Activated naive CD4-positive, alpha-beta T cell treated with anti-CD3 and anti-CD28 coated beads, Interleukin-2, amount 50 U/mL, for 24 hours (primary cell): ENCODE data around the gene ZW10.
"Not testable (repeated sequence)": the region's sequence is repeated elsewhere in the genome, so short reads cannot be mapped to it uniquely, and the experiment has no call there.

Experiments used
- H3K27ac Mint-ChIP-seq: one replicate; pipeline ENCODE4 v1.8.0; 2021; ENCODE audit warnings: mild to moderate bottlenecking, mixed read lengths
- H3K27me3 Mint-ChIP-seq: one replicate; pipeline ENCODE4 v1.8.0; 2021; ENCODE audit warnings: mixed read lengths
- H3K36me3 Mint-ChIP-seq: one replicate; pipeline ENCODE4 v1.8.0; 2021; ENCODE audit warnings: mixed read lengths
- H3K4me1 Mint-ChIP-seq: one replicate; pipeline ENCODE4 v1.8.0; 2021; ENCODE audit warnings: mixed read lengths
- H3K4me3 Mint-ChIP-seq: one replicate; pipeline ENCODE4 v1.8.0; 2021; ENCODE audit warnings: mild to moderate bottlenecking, mixed read lengths
- H3K9me3 Mint-ChIP-seq: one replicate; pipeline ENCODE4 v1.8.0; 2021; ENCODE audit warnings: mixed read lengths

ZW10 gene

GRCh38 chr11:113778111-113778910 lies 4.8 kb upstream of the ZW10 start:
- H3K36me3 Mint-ChIP-seq: no peaks in the 10 kb centered on the region
- no peak overlapping the region for H3K27ac Mint-ChIP-seq
- peaks cover 7% of the 10 kb centered on the region for H3K4me1 Mint-ChIP-seq

DNA sequence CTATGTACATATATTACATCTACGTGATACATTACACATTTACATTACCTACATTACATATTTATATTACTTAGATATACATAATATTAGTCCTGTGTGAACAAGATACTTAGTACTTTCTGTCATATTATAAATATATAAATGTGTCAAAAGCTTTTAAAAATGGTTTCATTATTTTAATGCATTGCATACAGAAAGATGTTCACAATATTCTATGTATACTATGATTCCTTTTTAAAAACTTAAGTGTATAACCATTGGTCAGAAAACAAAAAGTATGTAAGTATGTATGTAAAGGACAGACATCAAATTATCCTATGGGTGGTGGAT lies 647 bp upstream of the ZW10 start:
- Mint-ChIP-seq H3K4me1 (peaks cover 24% of the 10 kb centered on the region), H3K9me3 (no peaks in the 10 kb centered on the region), H3K36me3 (no peaks in the 10 kb centered on the region), H3K27me3 (no peaks in the 10 kb centered on the region), H3K4me3 (peak overlapping the region; percentile 99), H3K27ac (peak overlapping the region; percentile 96)

More at GRCh38 chr11:113778111-113778910, 4.8 kb upstream of the ZW10 start:
- Mint-ChIP-seq H3K27me3 (peaks cover 2% of the 10 kb centered on the region), H3K9me3 (no peaks in the 10 kb centered on the region), H3K4me3 (no peak overlapping the region)

GRCh38 chr11:113773092-113773415 lies 438 bp downstream of the ZW10 start:
- peaks cover 31% of the 10 kb centered on the region for H3K4me1 Mint-ChIP-seq
- peaks cover 3% of the 10 kb centered on the region for H3K36me3 Mint-ChIP-seq
- H3K9me3 Mint-ChIP-seq: no peaks in the 10 kb centered on the region
- peak overlapping the region; percentile 99 for H3K4me3 Mint-ChIP-seq
- H3K27me3 Mint-ChIP-seq: no peaks in the 10 kb centered on the region
- H3K27ac Mint-ChIP-seq: peak overlapping the region; percentile 96

DNA sequence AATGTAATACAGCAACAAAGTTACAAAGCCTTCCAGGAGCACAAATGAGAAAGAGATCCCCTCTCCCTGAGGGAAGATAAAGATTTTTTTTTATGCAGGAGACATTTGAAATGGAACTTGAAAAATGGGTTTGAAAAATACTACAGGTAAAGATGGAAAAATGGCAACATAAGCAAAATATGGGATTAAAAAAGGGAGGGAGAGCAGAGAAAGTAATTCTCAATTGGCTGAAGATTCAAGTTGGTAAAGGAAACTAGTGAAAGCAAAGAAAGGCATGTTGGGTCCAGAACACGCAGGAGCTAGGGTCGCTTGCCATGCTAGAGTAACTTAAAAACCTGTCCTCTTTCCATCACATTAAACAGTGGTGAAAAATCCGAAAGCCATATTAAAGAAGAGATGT lies 1.5 kb downstream of the ZW10 start:
- Mint-ChIP-seq H3K27me3 (no peaks in the 10 kb centered on the region), H3K36me3 (peaks cover 13% of the 10 kb centered on the region), H3K9me3 (no peaks in the 10 kb centered on the region), H3K4me1 (peaks cover 41% of the 10 kb centered on the region), H3K27ac (no peak overlapping the region), H3K4me3 (peak overlapping the region; percentile 99)

DNA sequence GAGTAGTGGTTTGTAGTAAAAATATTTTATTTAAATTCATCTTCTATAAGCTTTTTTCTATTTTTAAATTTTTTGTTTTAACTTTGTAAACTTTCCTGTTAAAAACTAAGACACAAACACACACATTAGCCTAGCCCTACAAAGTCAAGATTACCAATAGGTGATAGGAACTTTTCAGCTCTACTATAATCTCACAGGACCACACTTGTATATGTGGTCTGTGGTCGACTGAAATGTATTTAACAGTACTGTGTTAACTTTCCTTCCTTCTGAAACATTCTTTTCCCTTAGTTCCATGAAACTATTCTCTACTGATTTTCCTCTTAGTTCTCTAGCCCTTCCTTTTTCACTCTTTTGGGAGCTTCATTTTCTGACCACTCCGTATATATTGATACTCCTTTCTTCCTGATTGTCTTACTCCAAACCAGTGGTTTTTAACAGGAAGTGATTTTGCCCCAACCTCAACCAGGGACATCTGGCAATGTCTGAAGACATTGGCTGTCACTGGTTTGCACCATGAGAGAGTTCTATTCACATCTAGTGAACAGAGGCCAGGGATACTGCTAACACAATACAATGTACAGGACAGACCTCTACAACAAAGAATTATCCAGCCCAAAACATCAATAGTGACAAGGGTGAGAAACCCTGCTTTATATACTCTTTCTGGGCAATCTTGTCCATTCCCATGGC lies 8.8 kb downstream of the ZW10 start:
- Mint-ChIP-seq H3K4me1 (peaks cover 34% of the 10 kb centered on the region), H3K4me3 (no peak overlapping the region), H3K27me3 (no peaks in the 10 kb centered on the region), H3K36me3 (peaks cover 26% of the 10 kb centered on the region), H3K27ac (peak overlapping the region; percentile 11), H3K9me3 (no peaks in the 10 kb centered on the region)

DNA sequence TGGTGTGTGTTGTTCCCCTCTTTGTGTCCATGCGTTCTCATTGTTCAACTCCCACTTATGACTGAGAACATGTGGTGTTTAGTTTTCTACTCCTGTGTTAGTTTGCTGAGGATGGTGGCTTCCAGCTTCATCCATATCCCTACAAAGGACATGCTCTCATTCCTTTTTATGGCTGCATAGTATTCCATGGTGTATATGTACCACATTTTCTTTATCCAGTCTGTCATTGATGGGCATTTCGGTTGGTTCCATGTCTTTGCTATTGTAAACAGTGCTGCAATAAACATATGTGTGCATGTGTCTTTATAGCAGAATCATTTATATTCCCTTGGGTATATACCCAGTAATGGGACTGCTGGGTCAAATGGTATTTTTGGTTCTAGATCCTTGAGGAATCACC lies 10.5 kb downstream of the ZW10 start:
- H3K9me3 Mint-ChIP-seq, H3K4me3 Mint-ChIP-seq, H3K27ac Mint-ChIP-seq, H3K27me3 Mint-ChIP-seq: not testable (repeated sequence)
- H3K4me1 Mint-ChIP-seq: peaks cover 22% of the 10 kb centered on the region
- peaks cover 26% of the 10 kb centered on the region for H3K36me3 Mint-ChIP-seq

DNA sequence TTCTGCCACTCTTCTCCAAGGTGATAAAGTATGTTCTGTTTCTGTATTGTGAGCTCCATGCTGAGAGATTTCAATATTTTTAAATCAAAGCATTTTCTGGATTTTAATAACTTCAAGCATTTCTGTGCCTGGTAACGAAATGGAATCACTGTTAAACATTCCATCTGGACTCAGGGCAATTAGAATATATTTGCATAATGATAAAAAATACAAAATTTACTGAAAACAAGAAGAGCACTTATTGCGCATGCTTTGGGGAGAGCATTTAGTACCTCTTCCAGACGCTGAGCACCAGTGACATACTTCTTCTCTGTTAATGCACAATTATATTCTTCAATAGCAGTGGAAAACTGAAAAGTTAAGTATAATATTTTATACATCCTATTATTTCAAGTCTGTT lies 13.3 kb downstream of the ZW10 start:
- Mint-ChIP-seq H3K4me1 (peaks cover 10% of the 10 kb centered on the region), H3K4me3 (no peak overlapping the region), H3K27me3 (no peaks in the 10 kb centered on the region), H3K36me3 (peaks cover 25% of the 10 kb centered on the region), H3K27ac (no peak overlapping the region), H3K9me3 (no peaks in the 10 kb centered on the region)

DNA sequence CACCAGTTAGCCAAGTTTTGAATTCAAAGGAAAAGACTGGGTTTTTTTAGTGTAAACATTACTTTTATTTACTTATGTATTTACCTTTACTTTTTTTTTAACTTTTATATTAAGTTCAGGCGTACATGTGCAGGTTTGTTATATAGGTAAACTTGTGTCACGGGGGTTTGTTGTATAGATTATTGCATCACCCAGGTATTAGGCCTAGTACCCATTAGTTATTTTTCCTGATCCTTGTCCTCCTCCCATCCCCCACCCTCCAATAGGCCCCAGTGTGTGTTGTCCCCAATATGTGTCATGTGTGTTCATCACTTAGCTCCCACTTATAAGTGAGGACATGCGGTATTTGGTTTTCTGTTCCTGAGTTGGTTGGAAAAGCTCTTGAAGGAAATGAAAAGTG lies 20.6 kb downstream of the ZW10 start:
- H3K36me3 Mint-ChIP-seq: peaks cover 18% of the 10 kb centered on the region
- H3K4me3 Mint-ChIP-seq: no peak overlapping the region
- no peaks in the 10 kb centered on the region for H3K27me3 Mint-ChIP-seq
- H3K9me3 Mint-ChIP-seq: no peaks in the 10 kb centered on the region
- H3K4me1 Mint-ChIP-seq: no peaks in the 10 kb centered on the region
- no peak overlapping the region for H3K27ac Mint-ChIP-seq

DNA sequence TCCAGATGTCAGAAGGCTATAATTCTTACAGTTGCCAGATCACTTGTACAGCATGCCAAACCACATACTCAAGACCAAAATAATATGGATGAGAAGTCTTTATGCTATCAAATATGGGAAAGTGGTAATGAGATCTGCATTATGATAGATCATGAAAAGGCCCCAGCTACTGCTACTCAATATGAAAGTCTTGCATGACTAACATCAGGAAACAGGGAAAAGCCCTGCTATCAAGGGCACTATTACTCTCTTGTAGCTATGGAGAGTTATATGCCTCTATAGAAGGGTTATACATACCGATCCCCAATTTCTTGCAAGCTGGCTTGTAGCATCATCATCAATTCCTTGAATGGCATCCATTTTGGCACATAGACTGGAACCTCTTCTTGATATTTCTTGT lies 37.2 kb downstream of the ZW10 start:
- Mint-ChIP-seq H3K4me3 (no peak overlapping the region), H3K4me1 (no peaks in the 10 kb centered on the region), H3K27me3 (no peaks in the 10 kb centered on the region), H3K36me3 (peaks cover 21% of the 10 kb centered on the region), H3K9me3 (no peaks in the 10 kb centered on the region), H3K27ac (no peak overlapping the region)

GRCh38 chr11:113732092-113732491 lies 41.4 kb downstream of the ZW10 start:
- no peaks in the 10 kb centered on the region for H3K27me3 Mint-ChIP-seq
- H3K9me3 Mint-ChIP-seq: no peaks in the 10 kb centered on the region
- no peaks in the 10 kb centered on the region for H3K4me1 Mint-ChIP-seq
- H3K27ac Mint-ChIP-seq: no peak overlapping the region
- peaks cover 13% of the 10 kb centered on the region for H3K36me3 Mint-ChIP-seq
- H3K4me3 Mint-ChIP-seq: no peak overlapping the region

DNA sequence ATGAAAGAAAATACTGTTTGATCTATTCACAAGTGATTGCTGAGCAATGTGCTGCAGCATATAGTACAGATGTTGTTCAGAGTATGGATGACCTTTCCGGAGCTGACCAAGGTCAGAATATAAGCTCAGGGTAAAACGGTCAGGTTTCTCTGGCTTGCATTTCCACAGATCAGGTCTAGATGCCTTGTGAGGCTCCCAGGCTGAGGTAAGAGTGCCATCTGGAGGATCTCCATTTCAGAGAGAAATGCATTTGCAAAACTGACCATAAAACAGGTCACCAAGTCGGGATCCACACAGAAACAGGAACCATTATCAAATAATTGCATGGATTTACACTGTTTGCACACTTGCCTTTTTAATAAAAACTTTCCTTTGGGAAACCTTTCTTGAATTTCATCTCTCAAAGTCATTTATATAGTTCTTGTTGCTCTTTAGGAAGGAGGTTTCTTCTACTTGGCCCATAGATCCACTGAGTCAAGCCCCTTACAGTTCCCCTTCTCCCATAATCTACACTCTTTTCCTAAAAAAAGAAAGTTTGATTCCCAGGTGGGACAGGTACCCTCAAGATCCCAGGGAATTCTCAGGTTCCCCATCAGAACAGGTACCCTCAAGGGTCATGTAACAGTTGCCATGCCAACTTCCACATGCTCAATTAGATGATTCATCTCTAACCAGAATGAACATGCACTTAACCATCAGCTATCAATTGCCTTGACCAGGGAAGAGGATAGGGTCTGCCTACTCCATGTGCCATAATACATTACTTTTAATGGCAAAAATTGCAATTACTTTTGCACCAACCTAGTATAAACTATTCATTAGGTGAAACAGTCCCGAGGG lies 42.4 kb downstream of the ZW10 start:
- no peaks in the 10 kb centered on the region for H3K9me3 Mint-ChIP-seq
- H3K27ac Mint-ChIP-seq: no peak overlapping the region
- peaks cover 11% of the 10 kb centered on the region for H3K36me3 Mint-ChIP-seq
- H3K4me1 Mint-ChIP-seq: no peaks in the 10 kb centered on the region
- H3K27me3 Mint-ChIP-seq: no peaks in the 10 kb centered on the region
- H3K4me3 Mint-ChIP-seq: no peak overlapping the region

- no peaks in the 10 kb centered on the region for H3K4me1 Mint-ChIP-seq
- no peaks in the 10 kb centered on the region for H3K27me3 Mint-ChIP-seq
- H3K36me3 Mint-ChIP-seq: peaks cover 15% of the 10 kb centered on the region
- H3K9me3 Mint-ChIP-seq: no peaks in the 10 kb centered on the region
- no peak overlapping the region for H3K27ac Mint-ChIP-seq
- no peak overlapping the region for H3K4me3 Mint-ChIP-seq
Observed at GRCh38 chr11:113729456-113729855, 44.0 kb downstream of the ZW10 start.

GRCh38 chr11:113728814-113729213 lies 44.7 kb downstream of the ZW10 start:
- H3K27me3 Mint-ChIP-seq: no peaks in the 10 kb centered on the region
- no peaks in the 10 kb centered on the region for H3K9me3 Mint-ChIP-seq
- H3K36me3 Mint-ChIP-seq: peaks cover 12% of the 10 kb centered on the region
- H3K4me1 Mint-ChIP-seq: no peaks in the 10 kb centered on the region
- H3K27ac Mint-ChIP-seq: no peak overlapping the region
- H3K4me3 Mint-ChIP-seq: no peak overlapping the region

GRCh38 chr11:113725913-113726312 lies 47.6 kb downstream of the ZW10 start:
- no peaks in the 10 kb centered on the region for H3K9me3 Mint-ChIP-seq
- H3K4me3 Mint-ChIP-seq: no peak overlapping the region
- no peak overlapping the region for H3K27ac Mint-ChIP-seq
- no peaks in the 10 kb centered on the region for H3K4me1 Mint-ChIP-seq
- peaks cover 5% of the 10 kb centered on the region for H3K36me3 Mint-ChIP-seq
- H3K27me3 Mint-ChIP-seq: no peaks in the 10 kb centered on the region

DNA sequence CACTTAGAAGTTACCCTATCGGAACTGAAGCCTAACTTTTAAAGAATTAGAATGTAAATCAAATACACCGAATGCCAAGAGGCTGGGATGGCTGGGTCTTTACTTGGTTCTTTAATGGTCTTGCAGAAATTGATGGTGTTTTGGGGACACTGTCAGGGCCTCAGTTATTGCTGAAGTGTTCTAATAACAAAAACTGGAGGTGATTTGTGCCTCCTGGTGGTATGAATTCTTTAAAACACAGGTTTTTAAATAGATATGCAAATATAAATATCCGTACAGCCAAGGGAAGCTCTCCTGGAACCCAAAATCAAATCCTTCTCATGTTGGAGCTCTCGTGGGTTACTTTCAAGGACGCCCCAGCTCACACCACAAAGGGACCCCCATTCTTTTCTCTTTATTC lies 48.1 kb downstream of the ZW10 start:
- H3K27ac Mint-ChIP-seq: no peak overlapping the region
- H3K9me3 Mint-ChIP-seq: no peaks in the 10 kb centered on the region
- H3K4me3 Mint-ChIP-seq: no peak overlapping the region
- peaks cover 6% of the 10 kb centered on the region for H3K36me3 Mint-ChIP-seq
- H3K27me3 Mint-ChIP-seq: no peaks in the 10 kb centered on the region
- H3K4me1 Mint-ChIP-seq: no peaks in the 10 kb centered on the region

GRCh38 chr11:113724778-113725177 lies 48.7 kb downstream of the ZW10 start:
- no peaks in the 10 kb centered on the region for H3K9me3 Mint-ChIP-seq
- no peak overlapping the region for H3K4me3 Mint-ChIP-seq
- no peak overlapping the region for H3K27ac Mint-ChIP-seq
- no peaks in the 10 kb centered on the region for H3K4me1 Mint-ChIP-seq
- H3K36me3 Mint-ChIP-seq: peaks cover 8% of the 10 kb centered on the region
- no peaks in the 10 kb centered on the region for H3K27me3 Mint-ChIP-seq
